HEK293T (cell line): ENCODE measurements around the gene REXO4.

ENCODE experiments used
- ARNT ChIP-seq: fragments of 450-650 bp; IDR thresholded peaks from 2 replicates; pipeline ENCODE4 v1.6.1; 2017; ENCODE audit warnings: mild to moderate bottlenecking
- BHLHE40 ChIP-seq: fragments of 450-650 bp; IDR thresholded peaks from 2 replicates; pipeline ENCODE4 v1.6.1; 2016; ENCODE audit warnings: mild to moderate bottlenecking, moderate library complexity, borderline replicate concordance
- ELF4 ChIP-seq: fragments of 450-650 bp; IDR thresholded peaks from 2 replicates; pipeline ENCODE4 v1.6.1; 2017; ENCODE audit warnings: antibody characterized with exemption
- FOXK2 ChIP-seq: fragments of 450-650 bp; IDR thresholded peaks from 2 replicates; pipeline ENCODE4 v1.6.1; 2016; ENCODE audit warnings: mild to moderate bottlenecking
- FOXM1 ChIP-seq: fragments of 450-650 bp; IDR thresholded peaks from 2 replicates; pipeline ENCODE4 v1.6.1; 2017; ENCODE audit warnings: mild to moderate bottlenecking, borderline replicate concordance
- L3MBTL2 ChIP-seq: fragments of 450-650 bp; conservative IDR thresholded peaks from 2 replicates; pipeline ENCODE4 v1.6.1; 2016; ENCODE audit warnings: mild to moderate bottlenecking
- TARDBP ChIP-seq: fragments of 450-650 bp; IDR thresholded peaks from 2 replicates; pipeline ENCODE4 v1.6.1; 2016

GRCh38 chr9:133372144-133372543, 45.7 kb downstream of the REXO4 start:
- TF ChIP-seq ELF4 (no peak), FOXM1 (no peak), BHLHE40 (no peak), TARDBP (no peak), L3MBTL2 (no peak), FOXK2 (no peak), ARNT (no peak)
